GM12878 (cell line): ENCODE results near the gene CNOT2. TPM values are rescaled to one million over a fixed set of nuclear protein-coding genes. Genes with fewer than 3 reads are reported as not detected.

Experiments
- ATAC-seq: fragments of 200-7000 bp; cut with Tn5 transposase; 3 replicates; pipeline ENCODE4 v1.9.1; 2020; ENCODE audit warnings: mild to moderate bottlenecking, moderate library complexity
- BruUV-seq: library from RNA; stranded (reverse); fragments of 400-500 nt; replicated peaks from 2 replicates; lab custom pipeline; 2021; lab: Mats Ljungman, UMichigan
- CTCF ChIA-PET: fragments of 300-600 bp; sonication (Branson Sonifier 250); formaldehyde crosslinking; extraction: SDS; loops from one replicate; lab custom pipeline; 2021; ENCODE audit warnings: inconsistent platforms; lab: Yijun Ruan, JAX
- POLR2A ChIA-PET: fragments of 350-600 bp; formaldehyde crosslinking; extraction: SDS; loops from one replicate; lab custom pipeline; 2021; ENCODE audit warnings: inconsistent platforms; lab: Charles Lee
- RAD21 ChIA-PET: fragments of 300-600 bp; sonication (Branson Sonifier 250); formaldehyde crosslinking; loops from one replicate; lab custom pipeline; 2023; ENCODE audit warnings: antibody characterized with exemption; ENCODE audit not compliant: unreplicated experiment; lab: Charles Lee
- SMC1A ChIA-PET: fragments of 300-600 bp; sonication (Branson Sonifier 250); formaldehyde crosslinking; loops from one replicate; lab custom pipeline; 2023; ENCODE audit not compliant: unreplicated experiment, uncharacterized antibody; lab: Charles Lee
- DNase-seq: peaks from one replicate; pipeline ENCODE4 v3.0.0-alpha.2; 2011; ENCODE audit warnings: low read depth, low spot score
- FAIRE-seq: peaks from 3 replicates; lab custom pipeline; 2011; peaks lifted over from hg19 to GRCh38; lab: Jason Lieb, UNC
- H2AFZ ChIP-seq: 2 replicates; pipeline ENCODE4 v1.6.0; 2011; ENCODE audit warnings: low read depth, low read length, control low read depth; ENCODE audit not compliant: control insufficient read depth
- H3K27ac ChIP-seq: 2 replicates; pipeline ENCODE4 v1.5.1; 2011; ENCODE audit warnings: control low read depth; ENCODE audit not compliant: control insufficient read depth, insufficient read depth
- H3K27me3 ChIP-seq, 2 experiments: replicated peaks in 1 of 2; 2 replicates each; pipeline versions ENCODE4 v1.6.0 to v1.6.1; 2011; ENCODE audit warnings: low read length in 1 of 2; ENCODE audit not compliant: control insufficient read depth in 2 of 2, insufficient read depth in 2 of 2
- H3K36me3 ChIP-seq, 2 experiments: 2 replicates each; pipeline ENCODE4 v1.5.1; 2011; ENCODE audit warnings: low read length in 1 of 2; ENCODE audit not compliant: control insufficient read depth in 2 of 2, insufficient read depth in 2 of 2
- H3K4me1 ChIP-seq: 2 replicates; pipeline ENCODE4 v1.6.1; 2011; ENCODE audit warnings: mild to moderate bottlenecking, low read length, moderate library complexity, mixed read lengths; ENCODE audit not compliant: control insufficient read depth, insufficient read depth
- H3K4me2 ChIP-seq: 2 replicates; pipeline ENCODE4 v1.6.0; 2011; ENCODE audit warnings: control low read depth; ENCODE audit not compliant: control insufficient read depth, insufficient read depth
- H3K4me3 ChIP-seq: fragments of 200-600 bp; sonication (generic); 2 replicates; pipeline ENCODE4 v1.5.1; 2016
- H3K79me2 ChIP-seq: 2 replicates; pipeline ENCODE4 v1.6.0; 2011; ENCODE audit warnings: low read length; ENCODE audit not compliant: control insufficient read depth, insufficient read depth
- H3K9ac ChIP-seq: 2 replicates; pipeline ENCODE4 v1.8.0; 2011; ENCODE audit warnings: low read length, control low read depth, mixed read lengths; ENCODE audit not compliant: control insufficient read depth, insufficient read depth
- H3K9me3 ChIP-seq: replicated peaks from 3 replicates; pipeline ENCODE4 v1.5.1; 2011; ENCODE audit warnings: mild to moderate bottlenecking, low read length; ENCODE audit not compliant: control insufficient read depth, insufficient read depth
- H4K20me1 ChIP-seq: 2 replicates; pipeline ENCODE4 v1.6.0; 2011; ENCODE audit not compliant: control insufficient read depth, insufficient read depth
- CBFB ChIP-seq: IDR thresholded peaks from 2 replicates; pipeline ENCODE4 v1.6.1; 2016; ENCODE audit warnings: antibody characterized with exemption, low read depth
- EP300 ChIP-seq, 2 experiments: fragments of 150-350 bp in 1 of 2; IDR thresholded peaks; 2 replicates each; pipeline ENCODE4 v1.6.1; 2011 to 2012; ENCODE audit warnings: low read depth in 2 of 2, low read length in 2 of 2, borderline replicate concordance in 1 of 2, improper control_type of control experiment in 1 of 2, inconsistent platforms in 1 of 2; ENCODE audit not compliant: control insufficient read depth in 1 of 2
- IKZF1 ChIP-seq: fragments of 450-650 bp; conservative IDR thresholded peaks from 2 replicates; pipeline ENCODE4 v1.6.1; 2017; ENCODE audit warnings: antibody characterized with exemption, mild to moderate bottlenecking
- NBN ChIP-seq: fragments of 450-650 bp; IDR thresholded peaks from 2 replicates; pipeline ENCODE4 v1.6.1; 2016
- NFYA ChIP-seq: IDR thresholded peaks from 2 replicates; pipeline ENCODE4 v1.6.1; 2011; ENCODE audit warnings: low read depth, mild to moderate bottlenecking, low read length, improper control_type of control experiment, borderline replicate concordance
- NFYB ChIP-seq: IDR thresholded peaks from 2 replicates; pipeline ENCODE4 v1.6.1; 2011; ENCODE audit warnings: low read depth, mild to moderate bottlenecking, low read length, improper control_type of control experiment, moderate library complexity; ENCODE audit not compliant: insufficient read depth
- NR2C1 ChIP-seq: fragments of 450-650 bp; IDR thresholded peaks from 2 replicates; pipeline ENCODE4 v1.6.1; 2017; ENCODE audit warnings: antibody characterized with exemption, mild to moderate bottlenecking, moderate library complexity
- POLR2AphosphoS2 ChIP-seq: IDR thresholded peaks from 2 replicates; pipeline ENCODE4 v1.6.1; 2011; ENCODE audit warnings: low read depth, mild to moderate bottlenecking, low read length, improper control_type of control experiment, moderate library complexity
- RB1 ChIP-seq: fragments of 450-650 bp; formaldehyde crosslinking; IDR thresholded peaks from 2 replicates; pipeline ENCODE4 v1.6.1; 2017; ENCODE audit warnings: mild to moderate bottlenecking, borderline replicate concordance
- ZNF274 ChIP-seq: IDR thresholded peaks from one replicate; pipeline ENCODE4 v1.8.0; 2011; ENCODE audit not compliant: insufficient read length, insufficient read depth
- WGBS: methylation state at CpG from one replicate; pipeline ENCODE4 v1.1.6; 2016; ENCODE audit warnings: low lambda C conversion rate; ENCODE audit not compliant: insufficient replicate concordance, insufficient coverage; ENCODE audit errors: missing lambda C conversion rate; 5-methylcytosine and 5-hydroxymethylcytosine counted together
- in situ Hi-C: fragments of 300-500 bp; cut with MboI; formaldehyde crosslinking; loops from 9 replicates; pipeline ENCODE4 v1.14.3; 2018; ENCODE audit warnings: mixed read lengths
- intact Hi-C: fragments of 100-400 bp; cut with micrococcal nuclease; formaldehyde crosslinking; loops from one replicate; pipeline ENCODE4 v1.14.2; 2022; ENCODE audit not compliant: unreplicated experiment
- polyA plus RNA-seq, 11 experiments: library from polyadenylated mRNA; depleted of rRNA in 4 of 11; unstranded in 6 of 11; stranded (reverse) in 5 of 11; fragments of >200 nt; fragmentation: Nextera tagmentation in 4 of 11; fragmentation: Illumina TruSeq in 1 of 11; extraction: Ambion mirVana in 4 of 11; extraction: Trizol in 1 of 11; gene quantifications; 1 replicate in 1 of 11; 2 replicates in 10 of 11; pipeline versions ENCODE4 v1.2.1 to v1.2.3, GENCODE V29; 2011 to 2016; ENCODE audit warnings: inconsistent platforms in 2 of 11, missing spikeins in 2 of 11, low read depth in 1 of 11
- total RNA-seq, 4 experiments: library from RNA; depleted of rRNA in 3 of 4; stranded (reverse); fragments of >200 nt in 3 of 4; fragmentation: Illumina TruSeq in 1 of 4; extraction: Trizol in 1 of 4; gene quantifications; 2 replicates each; pipeline versions ENCODE4 v1.2.1 to v1.2.3, GENCODE V29; 2013 to 2021
- TF ChIP-seq, protein P1 (sequence below): IDR thresholded peaks from 2 replicates; pipeline ENCODE4 v1.6.1; 2012; ENCODE audit warnings: mild to moderate bottlenecking, low read depth, low read length
- TF ChIP-seq, protein P2 (sequence below): fragments of 450-650 bp; IDR thresholded peaks from 2 replicates; pipeline ENCODE4 v1.6.1; 2016; ENCODE audit warnings: mild to moderate bottlenecking

The CNOT2 gene
- total and polyA plus RNA-seq, 10 of the 15 experiments (the other 5 are each of a cell fraction or from before 2014, with no cell fraction given) = 37.9 to 127 (median 82.4) TPM

DNA sequence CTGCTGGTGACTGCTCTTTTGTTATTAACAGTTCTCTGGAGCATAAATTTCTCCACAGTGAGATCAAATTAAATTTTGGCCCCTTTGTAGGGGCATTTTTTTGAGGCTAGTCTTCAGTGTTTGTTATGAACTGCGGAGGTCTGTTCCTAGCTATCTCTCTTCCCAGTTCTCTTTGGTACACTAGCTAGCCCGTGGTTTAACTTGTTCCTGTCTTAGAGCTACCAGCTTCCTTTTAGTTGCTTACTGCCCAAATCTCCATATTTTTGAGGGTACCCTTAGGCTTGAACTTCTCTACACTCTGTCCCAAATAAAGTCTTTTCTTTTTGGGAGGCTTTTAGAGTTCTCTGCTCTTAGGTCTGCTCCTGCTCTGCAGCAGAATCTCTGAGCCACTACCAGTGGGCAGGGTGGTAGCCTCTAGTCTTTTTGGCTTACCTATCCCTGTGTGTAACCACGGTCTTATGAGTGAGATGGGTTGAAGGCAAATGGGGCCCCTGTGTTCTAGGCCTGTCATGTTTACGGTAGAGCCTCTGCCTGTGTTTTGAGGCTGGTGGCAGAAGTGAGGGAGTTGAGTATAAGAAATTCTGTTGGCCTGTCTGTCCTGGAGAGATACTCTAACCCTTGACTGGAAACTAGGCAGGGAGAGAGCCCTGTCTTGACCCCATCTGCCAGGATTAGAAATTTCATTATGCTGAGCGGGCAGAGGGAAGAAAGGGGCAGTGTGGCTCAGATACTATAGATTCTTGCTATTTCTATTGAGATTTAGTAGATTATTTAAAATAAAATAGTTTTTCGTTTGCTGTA is 21.0 kb downstream of the CNOT2 start:
- no peak overlapping the region for H2AFZ ChIP-seq
- H4K20me1 ChIP-seq = no peaks in the 10 kb centered on the region
- TF ChIP-seq NR2C1 (no peak), RB1 (no peak), NFYA (no peak)
- TF ChIP-seq, all 136 proteins: peak for 0
- WGBS = 79% methylated on average over 6 of the region's 6 CpGs
- H3K4me3 ChIP-seq = no peak overlapping the region
- in situ Hi-C loops (no loop called here), intact Hi-C loops (no loop called here)
- peaks cover 79% of the 10 kb centered on the region for H3K79me2 ChIP-seq
- no TSS peak for BruUV-seq
- no peak overlapping the region for H3K27ac ChIP-seq
- DNase-seq (no peak), ATAC-seq (no peak; the same call in 2 of the 3 replicates), FAIRE-seq (no peak)
- ChIA-PET RAD21 (no interaction called here), SMC1A (no interaction called here), POLR2A (interaction anchor here (0.6 kb wide), 1 partner anchor 901 kb away, joined by 5 read pairs; no protein-coding TSS in a partner anchor), CTCF (interaction anchor here (0.7 kb wide), 1 partner anchor 25 kb away, joined by 3 read pairs; no protein-coding TSS in a partner anchor)
- no peak overlapping the region for H3K9ac ChIP-seq
- H3K9me3 ChIP-seq = no peaks in the 10 kb centered on the region; the same call in 1 of the 3 replicates
- H3K4me2 ChIP-seq = no peak overlapping the region
- no peaks in the 10 kb centered on the region for H3K27me3 ChIP-seq
- no peaks in the 10 kb centered on the region for H3K4me1 ChIP-seq
- H3K36me3 ChIP-seq = no peaks in the 10 kb centered on the region; a peak in 1 of 4 replicates

DNA sequence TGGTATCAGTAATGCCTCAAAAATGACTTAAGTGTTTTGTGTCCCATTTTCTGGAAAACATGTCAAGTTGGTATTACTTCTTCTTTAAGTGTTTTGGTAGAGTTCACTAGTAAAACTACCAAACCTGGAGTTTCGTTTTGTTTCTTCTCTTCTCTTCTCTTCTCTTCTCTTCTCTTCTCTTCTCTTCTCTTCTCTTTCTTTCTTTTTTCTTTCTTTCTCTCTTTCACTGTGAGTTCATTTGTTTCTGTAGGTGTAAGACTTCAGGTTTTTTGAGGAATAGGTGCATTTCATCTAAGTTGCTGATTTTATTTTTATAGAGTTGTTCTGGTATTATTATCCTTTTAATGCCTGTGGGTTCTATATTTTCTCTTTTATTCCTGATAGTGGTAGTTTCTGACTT is 21.9 kb downstream of the CNOT2 start:
- ATAC-seq (no peak), DNase-seq (no peak), FAIRE-seq (no peak)
- ChIA-PET POLR2A (interaction anchor here (0.6 kb wide), 1 partner anchor 445 kb away, joined by 3 read pairs; no protein-coding TSS in a partner anchor), SMC1A (no interaction called here), CTCF (no interaction called here), RAD21 (no interaction called here)
- BruUV-seq = no TSS peak
- Histone ChIP-seq H3K27ac (no peak overlapping the region), H2AFZ (no peak overlapping the region), H3K79me2 (peaks cover 80% of the 10 kb centered on the region), H4K20me1 (no peaks in the 10 kb centered on the region), H3K4me2 (no peak overlapping the region), H3K9me3 (no peaks in the 10 kb centered on the region; the same call in none of the 3 replicates), H3K27me3 (no peaks in the 10 kb centered on the region), H3K9ac (no peak overlapping the region), H3K36me3 (no peaks in the 10 kb centered on the region; a peak in 1 of 4 replicates), H3K4me3 (no peak overlapping the region), H3K4me1 (no peaks in the 10 kb centered on the region)
- intact Hi-C loops = no loop called here
- 68% methylated on average over 1 of the region's 1 CpG for WGBS
- in situ Hi-C loops = no loop called here
- TF ChIP-seq POLR2AphosphoS2 = no peak
- TF ChIP-seq NFYB = no peak
- TF ChIP-seq ZNF274 = no peak
- TF ChIP-seq, protein P1, sequence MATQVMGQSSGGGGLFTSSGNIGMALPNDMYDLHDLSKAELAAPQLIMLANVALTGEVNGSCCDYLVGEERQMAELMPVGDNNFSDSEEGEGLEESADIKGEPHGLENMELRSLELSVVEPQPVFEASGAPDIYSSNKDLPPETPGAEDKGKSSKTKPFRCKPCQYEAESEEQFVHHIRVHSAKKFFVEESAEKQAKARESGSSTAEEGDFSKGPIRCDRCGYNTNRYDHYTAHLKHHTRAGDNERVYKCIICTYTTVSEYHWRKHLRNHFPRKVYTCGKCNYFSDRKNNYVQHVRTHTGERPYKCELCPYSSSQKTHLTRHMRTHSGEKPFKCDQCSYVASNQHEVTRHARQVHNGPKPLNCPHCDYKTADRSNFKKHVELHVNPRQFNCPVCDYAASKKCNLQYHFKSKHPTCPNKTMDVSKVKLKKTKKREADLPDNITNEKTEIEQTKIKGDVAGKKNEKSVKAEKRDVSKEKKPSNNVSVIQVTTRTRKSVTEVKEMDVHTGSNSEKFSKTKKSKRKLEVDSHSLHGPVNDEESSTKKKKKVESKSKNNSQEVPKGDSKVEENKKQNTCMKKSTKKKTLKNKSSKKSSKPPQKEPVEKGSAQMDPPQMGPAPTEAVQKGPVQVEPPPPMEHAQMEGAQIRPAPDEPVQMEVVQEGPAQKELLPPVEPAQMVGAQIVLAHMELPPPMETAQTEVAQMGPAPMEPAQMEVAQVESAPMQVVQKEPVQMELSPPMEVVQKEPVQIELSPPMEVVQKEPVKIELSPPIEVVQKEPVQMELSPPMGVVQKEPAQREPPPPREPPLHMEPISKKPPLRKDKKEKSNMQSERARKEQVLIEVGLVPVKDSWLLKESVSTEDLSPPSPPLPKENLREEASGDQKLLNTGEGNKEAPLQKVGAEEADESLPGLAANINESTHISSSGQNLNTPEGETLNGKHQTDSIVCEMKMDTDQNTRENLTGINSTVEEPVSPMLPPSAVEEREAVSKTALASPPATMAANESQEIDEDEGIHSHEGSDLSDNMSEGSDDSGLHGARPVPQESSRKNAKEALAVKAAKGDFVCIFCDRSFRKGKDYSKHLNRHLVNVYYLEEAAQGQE = no peak
- no peak for TF ChIP-seq NBN
- TF ChIP-seq IKZF1 = no peak
- TF ChIP-seq EP300 (IDR thresholded peaks at IDR 0.05; ENCODE audit: borderline replicate concordance in 1 of 2, control insufficient read depth in 1 of 2, low read depth in 2 of 2, low read length in 2 of 2) = no peak
- no peak for TF ChIP-seq CBFB
- TF ChIP-seq, protein P2, sequence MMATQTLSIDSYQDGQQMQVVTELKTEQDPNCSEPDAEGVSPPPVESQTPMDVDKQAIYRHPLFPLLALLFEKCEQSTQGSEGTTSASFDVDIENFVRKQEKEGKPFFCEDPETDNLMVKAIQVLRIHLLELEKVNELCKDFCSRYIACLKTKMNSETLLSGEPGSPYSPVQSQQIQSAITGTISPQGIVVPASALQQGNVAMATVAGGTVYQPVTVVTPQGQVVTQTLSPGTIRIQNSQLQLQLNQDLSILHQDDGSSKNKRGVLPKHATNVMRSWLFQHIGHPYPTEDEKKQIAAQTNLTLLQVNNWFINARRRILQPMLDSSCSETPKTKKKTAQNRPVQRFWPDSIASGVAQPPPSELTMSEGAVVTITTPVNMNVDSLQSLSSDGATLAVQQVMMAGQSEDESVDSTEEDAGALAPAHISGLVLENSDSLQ = no peak
